Measurements from ENCODE around the gene RNFT2. TPM values are rescaled to one million over a fixed set of nuclear protein-coding genes. Genes with fewer than 3 reads are reported as not detected.

Gene RNFT2
- total RNA-seq, 1 donor from 2014 or later, result 55.8 TPM

DNA sequence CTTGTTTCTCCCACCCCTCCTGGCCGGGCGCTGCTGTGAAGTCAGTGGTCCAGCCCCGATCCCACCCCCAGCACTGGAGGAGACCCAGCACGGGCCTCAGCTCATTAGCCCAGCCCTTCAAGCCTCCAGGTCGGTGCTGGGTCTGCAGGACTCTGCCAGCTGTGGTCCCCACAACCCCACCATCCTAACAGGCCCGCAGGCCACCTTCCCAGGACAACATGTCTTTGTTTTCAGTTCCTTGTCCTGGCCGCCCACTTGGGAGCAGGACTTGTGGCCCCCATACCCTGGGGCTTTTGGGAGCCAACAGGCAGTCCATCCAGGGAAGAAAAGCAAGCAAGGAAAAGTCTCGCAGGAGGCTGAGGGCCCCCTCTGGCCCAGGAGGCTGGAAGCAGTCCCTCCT, 83.2 kb downstream of the RNFT2 start:
- TF ChIP-seq, protein P1, sequence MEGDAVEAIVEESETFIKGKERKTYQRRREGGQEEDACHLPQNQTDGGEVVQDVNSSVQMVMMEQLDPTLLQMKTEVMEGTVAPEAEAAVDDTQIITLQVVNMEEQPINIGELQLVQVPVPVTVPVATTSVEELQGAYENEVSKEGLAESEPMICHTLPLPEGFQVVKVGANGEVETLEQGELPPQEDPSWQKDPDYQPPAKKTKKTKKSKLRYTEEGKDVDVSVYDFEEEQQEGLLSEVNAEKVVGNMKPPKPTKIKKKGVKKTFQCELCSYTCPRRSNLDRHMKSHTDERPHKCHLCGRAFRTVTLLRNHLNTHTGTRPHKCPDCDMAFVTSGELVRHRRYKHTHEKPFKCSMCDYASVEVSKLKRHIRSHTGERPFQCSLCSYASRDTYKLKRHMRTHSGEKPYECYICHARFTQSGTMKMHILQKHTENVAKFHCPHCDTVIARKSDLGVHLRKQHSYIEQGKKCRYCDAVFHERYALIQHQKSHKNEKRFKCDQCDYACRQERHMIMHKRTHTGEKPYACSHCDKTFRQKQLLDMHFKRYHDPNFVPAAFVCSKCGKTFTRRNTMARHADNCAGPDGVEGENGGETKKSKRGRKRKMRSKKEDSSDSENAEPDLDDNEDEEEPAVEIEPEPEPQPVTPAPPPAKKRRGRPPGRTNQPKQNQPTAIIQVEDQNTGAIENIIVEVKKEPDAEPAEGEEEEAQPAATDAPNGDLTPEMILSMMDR (IDR thresholded peaks at IDR 0.05; ENCODE audit: partially characterized antibody, unreplicated experiment), result no peak
- peaks cover 13% of the 10 kb centered on the region for H3K4me1 Mint-ChIP-seq (ENCODE audit: low read depth, unreplicated experiment)
- peaks cover 2% of the 10 kb centered on the region for H3K27me3 Mint-ChIP-seq (ENCODE audit: unreplicated experiment)
- no peak overlapping the region for H3K4me3 Mint-ChIP-seq (ENCODE audit: unreplicated experiment)
- no peak overlapping the region for H3K27ac Mint-ChIP-seq (ENCODE audit: unreplicated experiment)
- no peak for DNase-seq
- peaks cover 10% of the 10 kb centered on the region for H3K9me3 Mint-ChIP-seq (ENCODE audit: unreplicated experiment)
- no peaks in the 10 kb centered on the region for H3K36me3 Mint-ChIP-seq (ENCODE audit: unreplicated experiment)

GRCh38 chr12:116827432-116827831, 89.3 kb downstream of the RNFT2 start:
- H3K27ac Mint-ChIP-seq (ENCODE audit: unreplicated experiment), result no peak overlapping the region
- no peaks in the 10 kb centered on the region for H3K36me3 Mint-ChIP-seq (ENCODE audit: unreplicated experiment)
- H3K9me3 Mint-ChIP-seq (ENCODE audit: unreplicated experiment), result peaks cover under 1% of the 10 kb centered on the region
- TF ChIP-seq, protein P1 (IDR thresholded peaks at IDR 0.05; ENCODE audit: partially characterized antibody, unreplicated experiment), result no peak
- peaks cover 2% of the 10 kb centered on the region for H3K27me3 Mint-ChIP-seq (ENCODE audit: unreplicated experiment)
- no peaks in the 10 kb centered on the region for H3K4me1 Mint-ChIP-seq (ENCODE audit: low read depth, unreplicated experiment)
- no peak for DNase-seq
- H3K4me3 Mint-ChIP-seq (ENCODE audit: unreplicated experiment), result no peak overlapping the region

DNA sequence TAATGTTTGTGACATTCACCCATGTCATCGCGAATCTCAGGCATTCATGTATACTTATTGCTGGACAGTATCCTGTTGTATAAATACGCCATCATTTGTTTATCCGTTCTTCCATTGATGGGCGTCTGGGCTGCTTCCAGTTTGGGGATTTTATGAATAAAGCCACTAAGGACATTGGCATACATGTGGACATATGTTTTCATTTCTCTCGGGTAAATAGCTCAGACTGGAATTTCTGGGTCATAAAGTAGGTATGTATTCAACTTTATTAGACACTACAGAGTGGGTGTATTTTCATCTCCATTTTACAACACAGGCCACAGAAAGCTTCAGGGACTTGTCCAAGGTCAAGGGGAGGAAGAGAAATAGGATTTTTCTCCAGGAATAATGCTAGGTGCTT, 94.2 kb downstream of the RNFT2 start:
- H3K4me1 Mint-ChIP-seq (ENCODE audit: low read depth, unreplicated experiment), result peaks cover 4% of the 10 kb centered on the region
- TF ChIP-seq, protein P1 (IDR thresholded peaks at IDR 0.05; ENCODE audit: partially characterized antibody, unreplicated experiment), result no peak
- H3K36me3 Mint-ChIP-seq (ENCODE audit: unreplicated experiment), result peaks cover 6% of the 10 kb centered on the region
- H3K4me3 Mint-ChIP-seq (ENCODE audit: unreplicated experiment), result no peak overlapping the region
- H3K27ac Mint-ChIP-seq (ENCODE audit: unreplicated experiment), result no peak overlapping the region
- DNase-seq, result no peak
- H3K27me3 Mint-ChIP-seq (ENCODE audit: unreplicated experiment), result peaks cover 2% of the 10 kb centered on the region
- peaks cover 1% of the 10 kb centered on the region for H3K9me3 Mint-ChIP-seq (ENCODE audit: unreplicated experiment)

DNA sequence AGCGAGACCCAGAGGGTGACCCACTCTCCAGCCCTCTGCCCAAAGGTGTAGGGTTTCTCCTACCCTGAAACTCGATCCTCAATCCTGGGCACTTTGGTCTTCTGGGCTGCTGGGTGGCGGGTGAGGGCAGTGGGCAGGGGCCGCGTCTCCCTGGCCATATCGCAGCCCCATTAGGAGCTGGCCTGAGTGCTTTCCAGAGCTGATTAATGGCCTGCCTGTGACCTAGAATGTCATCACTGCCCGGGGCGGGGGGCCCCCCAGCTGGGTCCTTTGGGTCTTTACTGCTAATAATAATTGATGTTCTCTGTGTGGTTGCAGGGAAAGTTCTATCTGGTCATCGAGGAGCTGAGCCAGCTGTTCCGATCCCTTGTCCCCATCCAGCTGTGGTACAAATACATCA, 95.4 kb downstream of the RNFT2 start:
- H3K9me3 Mint-ChIP-seq (ENCODE audit: unreplicated experiment), result peaks cover 1% of the 10 kb centered on the region

DNA sequence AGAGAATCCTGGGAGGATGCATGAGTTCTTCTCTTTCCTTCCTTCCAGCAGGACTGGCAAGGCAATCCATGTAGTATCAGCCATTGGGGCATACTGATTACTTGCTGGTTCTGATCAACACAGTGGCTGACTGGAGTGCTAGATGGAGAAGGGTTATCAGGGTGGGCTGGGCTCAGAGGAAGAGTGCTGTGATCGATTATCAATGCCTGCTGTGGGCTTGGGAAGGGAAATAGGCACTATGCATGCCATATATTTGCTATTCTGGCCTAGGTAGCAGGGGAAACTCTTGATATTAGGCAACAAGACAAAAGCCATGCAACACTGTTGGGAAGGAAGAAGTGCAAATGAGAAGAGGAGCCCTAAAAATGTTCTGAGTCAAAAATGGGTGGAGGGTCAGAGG, 97.4 kb downstream of the RNFT2 start:
- Mint-ChIP-seq H3K27ac (ENCODE audit: unreplicated experiment) (no peak overlapping the region), H3K4me1 (ENCODE audit: low read depth, unreplicated experiment) (peaks cover 7% of the 10 kb centered on the region), H3K36me3 (ENCODE audit: unreplicated experiment) (peaks cover 6% of the 10 kb centered on the region), H3K27me3 (ENCODE audit: unreplicated experiment) (peaks cover 2% of the 10 kb centered on the region), H3K9me3 (ENCODE audit: unreplicated experiment) (peaks cover 1% of the 10 kb centered on the region), H3K4me3 (ENCODE audit: unreplicated experiment) (no peak overlapping the region)
- TF ChIP-seq, protein P1 (IDR thresholded peaks at IDR 0.05; ENCODE audit: partially characterized antibody, unreplicated experiment), result no peak
- DNase-seq, result no peak

More for the DNA sequence above, 95.4 kb downstream of the RNFT2 start:
- no peak overlapping the region for H3K4me3 Mint-ChIP-seq (ENCODE audit: unreplicated experiment)
- TF ChIP-seq, protein P1 (IDR thresholded peaks at IDR 0.05; ENCODE audit: partially characterized antibody, unreplicated experiment), result no peak
- H3K27me3 Mint-ChIP-seq (ENCODE audit: unreplicated experiment), result peaks cover 2% of the 10 kb centered on the region
- DNase-seq, result no peak
- peaks cover 6% of the 10 kb centered on the region for H3K36me3 Mint-ChIP-seq (ENCODE audit: unreplicated experiment)
- peaks cover 5% of the 10 kb centered on the region for H3K4me1 Mint-ChIP-seq (ENCODE audit: low read depth, unreplicated experiment)
- H3K27ac Mint-ChIP-seq (ENCODE audit: unreplicated experiment), result no peak overlapping the region

Data from glutamatergic neuron (in vitro differentiated cells).